Endothelial cell of coronary artery (primary cell): Measurements from ENCODE around the gene ANKRD28. TPM values are rescaled to one million over a fixed set of nuclear protein-coding genes. Genes with fewer than 3 reads are reported as not detected.

Source experiments
- total RNA-seq: library from RNA; depleted of rRNA; stranded (reverse); fragments of >200 nt; gene quantifications from 2 replicates; pipeline ENCODE4 v1.2.3, GENCODE V29; 2014

ANKRD28 gene
- 87.2 and 106 TPM in 2 replicates for total RNA-seq

GRCh38 chr3:15797642-15798303 is at the start of gene ANKRD28:
TSS of gene ANKRD28 (minus strand) at chr3:15797979. CDS start at chr3:15796521, 1,458 bp downstream.

Other genes starting within 250 kb of the ANKRD28 start
- 27.8 and 33.0 TPM in 2 replicates for gene HACL1, start 196.4 kb downstream of the ANKRD28 start, total RNA-seq
- 25.7 and 27.1 TPM in 2 replicates for gene BTD, start 196.2 kb downstream of the ANKRD28 start, total RNA-seq